Loucy (cell line): ENCODE data around the gene BARX2.
"Not testable (repeated sequence)": the region's sequence is repeated elsewhere in the genome, so short reads cannot be mapped to it uniquely, and the experiment has no call there.

ENCODE experiments used
- H2AFZ ChIP-seq: fragments of 200-600 bp; sonication (generic); 2 replicates; pipeline ENCODE4 v1.6.0; 2016; ENCODE audit warnings: antibody characterized with exemption, mild to moderate bottlenecking, low read length, moderate library complexity
- H3F3A ChIP-seq: fragments of 200-600 bp; 2 replicates; pipeline ENCODE4 v1.6.0; 2016; ENCODE audit warnings: antibody characterized with exemption, low read depth, mild to moderate bottlenecking
- H3K27me3 ChIP-seq: fragments of 200-600 bp; sonication (generic); 2 replicates; pipeline ENCODE4 v1.6.1; 2014; ENCODE audit warnings: low read length, mild to moderate bottlenecking; ENCODE audit not compliant: insufficient read depth, poor library complexity, severe bottlenecking
- H3K36me3 ChIP-seq: fragments of 200-600 bp; sonication (generic); 2 replicates; pipeline ENCODE4 v1.6.1; 2016; ENCODE audit warnings: low read length; ENCODE audit not compliant: insufficient read depth
- H3K4me1 ChIP-seq: fragments of 200-600 bp; sonication (generic); 2 replicates; pipeline ENCODE4 v1.5.1; 2014; ENCODE audit warnings: low read length, mild to moderate bottlenecking; ENCODE audit not compliant: insufficient read depth, poor library complexity, severe bottlenecking
- H3K4me2 ChIP-seq: fragments of 200-600 bp; sonication (generic); 2 replicates; pipeline ENCODE4 v1.6.0; 2014; ENCODE audit warnings: antibody characterized with exemption, low read length, low read depth, mild to moderate bottlenecking; ENCODE audit not compliant: poor library complexity, severe bottlenecking
- H3K4me3 ChIP-seq: fragments of 200-600 bp; sonication (generic); 2 replicates; pipeline ENCODE4 v1.5.1; 2014; ENCODE audit warnings: low read length, mild to moderate bottlenecking, mixed read lengths; ENCODE audit not compliant: poor library complexity, severe bottlenecking
- H3K79me2 ChIP-seq: fragments of 200-600 bp; sonication (generic); 2 replicates; pipeline ENCODE4 v1.6.1; 2014; ENCODE audit warnings: low read length; ENCODE audit not compliant: insufficient read depth
- H3K9ac ChIP-seq: fragments of 200-600 bp; sonication (generic); 2 replicates; pipeline ENCODE4 v1.6.0; 2014; ENCODE audit warnings: mild to moderate bottlenecking, low read depth, low read length, moderate library complexity; ENCODE audit not compliant: poor library complexity, severe bottlenecking
- H3K9me2 ChIP-seq: fragments of 200-600 bp; sonication (generic); replicated peaks from 2 replicates; pipeline ENCODE4 v1.6.1; 2016; ENCODE audit warnings: low read depth, low read length, mixed read lengths
- H3K9me3 ChIP-seq: fragments of 200-600 bp; sonication (generic); 2 replicates; pipeline ENCODE4 v1.6.1; 2014; ENCODE audit warnings: mild to moderate bottlenecking, antibody characterized with exemption, low read length, low read depth; ENCODE audit not compliant: insufficient read depth
- H4K20me1 ChIP-seq: fragments of 200-600 bp; sonication (generic); 2 replicates; pipeline ENCODE4 v1.6.0; 2014; ENCODE audit warnings: antibody characterized with exemption, low read length, mild to moderate bottlenecking; ENCODE audit not compliant: insufficient read depth, poor library complexity, severe bottlenecking
- EZH2phosphoT487 ChIP-seq: fragments of 200-600 bp; IDR thresholded peaks from 2 replicates; pipeline ENCODE4 v1.6.1; 2018; ENCODE audit warnings: antibody characterized with exemption, mild to moderate bottlenecking, moderate library complexity, borderline replicate concordance
- TF ChIP-seq, protein P1 (sequence below): fragments of 200-600 bp; sonication (generic); conservative IDR thresholded peaks from 2 replicates; pipeline ENCODE4 v1.5.1; 2014; ENCODE audit warnings: mild to moderate bottlenecking, antibody characterized with exemption, low read length

Gene BARX2, protein sequence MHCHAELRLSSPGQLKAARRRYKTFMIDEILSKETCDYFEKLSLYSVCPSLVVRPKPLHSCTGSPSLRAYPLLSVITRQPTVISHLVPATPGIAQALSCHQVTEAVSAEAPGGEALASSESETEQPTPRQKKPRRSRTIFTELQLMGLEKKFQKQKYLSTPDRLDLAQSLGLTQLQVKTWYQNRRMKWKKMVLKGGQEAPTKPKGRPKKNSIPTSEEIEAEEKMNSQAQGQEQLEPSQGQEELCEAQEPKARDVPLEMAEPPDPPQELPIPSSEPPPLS

DNA sequence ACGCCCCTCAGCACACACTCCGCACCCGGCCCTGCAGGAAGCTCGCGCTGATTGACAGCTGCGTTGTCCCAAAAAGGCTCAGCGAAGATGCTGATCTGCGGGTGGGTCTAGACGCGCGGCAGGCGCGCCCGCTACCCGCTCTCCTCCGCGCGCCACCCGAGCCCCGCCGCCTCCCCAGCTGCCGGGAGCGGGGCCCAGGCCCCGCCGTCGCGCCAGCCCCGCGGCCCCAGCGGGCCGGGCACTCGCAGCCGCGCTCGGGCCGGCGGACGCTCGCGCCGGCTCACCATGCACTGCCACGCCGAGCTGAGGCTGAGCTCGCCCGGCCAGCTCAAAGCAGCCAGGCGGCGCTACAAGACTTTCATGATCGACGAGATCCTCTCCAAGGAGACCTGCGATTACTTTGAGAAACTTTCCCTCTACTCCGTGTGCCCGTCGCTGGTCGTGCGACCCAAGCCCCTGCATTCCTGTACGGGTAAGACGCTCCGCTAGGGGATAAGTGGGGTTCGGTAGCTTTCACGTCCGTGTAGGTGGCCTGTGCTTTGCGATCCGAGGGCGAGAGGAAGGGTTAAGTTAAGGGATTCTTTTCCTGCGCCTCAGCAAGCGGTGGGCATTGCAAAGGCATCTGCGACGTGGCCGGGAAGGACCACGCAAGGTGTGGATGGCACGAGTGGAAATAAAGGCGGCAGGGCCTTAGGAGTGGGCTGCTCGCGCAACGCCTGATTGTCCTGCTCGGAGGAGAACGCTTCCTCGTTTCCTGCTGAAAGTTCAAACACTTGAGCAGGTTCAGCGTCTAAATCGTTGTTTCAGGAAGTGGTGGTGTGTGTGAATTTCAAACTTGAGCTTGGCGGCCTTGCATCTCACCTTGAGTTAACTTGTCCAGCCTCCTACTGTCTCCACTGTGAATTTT is at the start of gene BARX2:
Gene BARX2, plus strand, starts transcription at position 98 of the 907 bp plus-strand sequence. Its CDS starts 188 bp downstream, at position 286.
- peak within 1 kb of the TSS; percentile 88 for H2AFZ ChIP-seq

DNA sequence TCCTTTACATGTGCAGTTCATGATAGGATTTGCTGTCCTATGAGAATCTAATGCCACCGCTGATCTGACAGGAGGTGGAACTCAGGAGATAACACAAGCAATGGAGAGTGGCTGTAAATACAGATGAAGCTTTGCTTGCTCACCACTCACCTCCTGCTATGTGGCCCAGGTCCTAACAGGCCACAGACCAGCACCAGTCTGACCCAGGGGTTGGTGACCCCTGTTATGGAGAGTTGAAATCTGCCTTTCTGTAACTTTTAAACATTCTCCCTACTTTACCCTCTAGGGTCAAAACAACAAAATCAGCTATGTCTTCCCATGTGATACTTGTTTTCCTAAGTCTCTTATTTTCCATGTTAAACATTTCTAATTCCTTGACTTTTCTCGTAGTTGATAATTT is 48.7 kb upstream of the BARX2 start:
- Histone ChIP-seq H3K79me2 (no peaks in the 10 kb centered on the region), H4K20me1 (no peaks in the 10 kb centered on the region), H3K36me3 (no peaks in the 10 kb centered on the region), H3K4me3 (no peak overlapping the region), H3K4me2 (no peak overlapping the region), H2AFZ (no peak overlapping the region), H3K4me1 (no peaks in the 10 kb centered on the region), H3F3A (no peaks in the 10 kb centered on the region), H3K9me3 (no peaks in the 10 kb centered on the region), H3K9me2 (no peaks in the 10 kb centered on the region), H3K9ac (no peak overlapping the region), H3K27me3 (no peaks in the 10 kb centered on the region)
- TF ChIP-seq EZH2phosphoT487 = no peak
- TF ChIP-seq, protein P1, sequence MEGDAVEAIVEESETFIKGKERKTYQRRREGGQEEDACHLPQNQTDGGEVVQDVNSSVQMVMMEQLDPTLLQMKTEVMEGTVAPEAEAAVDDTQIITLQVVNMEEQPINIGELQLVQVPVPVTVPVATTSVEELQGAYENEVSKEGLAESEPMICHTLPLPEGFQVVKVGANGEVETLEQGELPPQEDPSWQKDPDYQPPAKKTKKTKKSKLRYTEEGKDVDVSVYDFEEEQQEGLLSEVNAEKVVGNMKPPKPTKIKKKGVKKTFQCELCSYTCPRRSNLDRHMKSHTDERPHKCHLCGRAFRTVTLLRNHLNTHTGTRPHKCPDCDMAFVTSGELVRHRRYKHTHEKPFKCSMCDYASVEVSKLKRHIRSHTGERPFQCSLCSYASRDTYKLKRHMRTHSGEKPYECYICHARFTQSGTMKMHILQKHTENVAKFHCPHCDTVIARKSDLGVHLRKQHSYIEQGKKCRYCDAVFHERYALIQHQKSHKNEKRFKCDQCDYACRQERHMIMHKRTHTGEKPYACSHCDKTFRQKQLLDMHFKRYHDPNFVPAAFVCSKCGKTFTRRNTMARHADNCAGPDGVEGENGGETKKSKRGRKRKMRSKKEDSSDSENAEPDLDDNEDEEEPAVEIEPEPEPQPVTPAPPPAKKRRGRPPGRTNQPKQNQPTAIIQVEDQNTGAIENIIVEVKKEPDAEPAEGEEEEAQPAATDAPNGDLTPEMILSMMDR = no peak

More for the DNA sequence above, at the start of gene BARX2:
- no peaks in the 10 kb centered on the region for H3K4me1 ChIP-seq
- TF ChIP-seq EZH2phosphoT487 = no peak
- TF ChIP-seq, protein P1 = peak; percentile 51
- no peaks in the 10 kb centered on the region for H3F3A ChIP-seq
- peak within 1 kb of the TSS; percentile 35 for H3K4me3 ChIP-seq
- H3K4me2 ChIP-seq = peak within 1 kb of the TSS; percentile 68
- no peaks in the 10 kb centered on the region for H3K79me2 ChIP-seq
- peaks cover 56% of the 10 kb centered on the region for H3K27me3 ChIP-seq
- no peaks in the 10 kb centered on the region for H3K36me3 ChIP-seq
- no peak within 1 kb of the TSS for H3K9ac ChIP-seq
- no peaks in the 10 kb centered on the region for H4K20me1 ChIP-seq
- no peaks in the 10 kb centered on the region for H3K9me3 ChIP-seq
- no peaks in the 10 kb centered on the region for H3K9me2 ChIP-seq

DNA sequence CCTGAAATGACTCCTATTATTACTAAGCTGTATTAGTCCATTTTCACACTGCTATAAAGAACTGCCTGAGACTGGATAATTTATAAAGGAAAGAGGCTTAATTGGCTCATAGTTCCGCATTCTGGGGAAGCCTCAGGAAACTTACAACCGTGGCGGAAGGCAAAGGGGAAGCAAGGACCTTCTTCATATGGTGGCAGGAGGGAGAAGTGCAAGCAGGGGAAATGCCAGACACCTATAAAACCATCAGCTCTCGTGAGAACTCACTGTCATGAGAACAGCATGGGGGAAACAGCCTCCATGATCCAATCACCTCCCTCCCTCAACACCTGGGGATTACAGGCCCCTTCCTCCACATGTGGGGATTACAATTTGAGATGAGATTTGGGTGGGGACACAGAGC is 47.9 kb upstream of the BARX2 start:
- not testable (repeated sequence) for H3K4me2 ChIP-seq, H3K27me3 ChIP-seq, H2AFZ ChIP-seq, H3K9me2 ChIP-seq, H3K36me3 ChIP-seq, H3K9ac ChIP-seq, H3K9me3 ChIP-seq, H3K79me2 ChIP-seq, H3K4me1 ChIP-seq, H3F3A ChIP-seq, H4K20me1 ChIP-seq, H3K4me3 ChIP-seq
